Superior temporal gyrus (tissue), 1 donor: ENCODE data around the gene SPNS2.
A peak's percentile ranks its signal among the peaks of the same experiment; 100 is the strongest.
"Not testable (repeated sequence)": the region's sequence is repeated elsewhere in the genome, so short reads cannot be mapped to it uniquely, and the experiment has no call there.

Experiments
- DNase-seq: peaks from one replicate; pipeline ENCODE4 v3.0.0-alpha.2; 2016; ENCODE audit errors: extremely low spot score

SPNS2 gene

GRCh38 chr17:4566785-4567184 lies 68.1 kb downstream of the SPNS2 start:
- DNase-seq = peak; percentile 81

- no peak for DNase-seq
Measured at GRCh38 chr17:4569591-4569990, 70.9 kb downstream of the SPNS2 start.

GRCh38 chr17:4572131-4572530 lies 73.5 kb downstream of the SPNS2 start:
- DNase-seq = no peak

- DNase-seq = no peak
Measured at GRCh38 chr17:4573115-4573514, 74.4 kb downstream of the SPNS2 start.

- DNase-seq = no peak
Measured at GRCh38 chr17:4573669-4574068, 75.0 kb downstream of the SPNS2 start.

- DNase-seq = no peak
Measured at GRCh38 chr17:4574448-4575045, 75.9 kb downstream of the SPNS2 start.

- no peak for DNase-seq
Measured at GRCh38 chr17:4576161-4576558, 77.5 kb downstream of the SPNS2 start.

- DNase-seq = no peak
Measured at GRCh38 chr17:4576729-4577322, 78.1 kb downstream of the SPNS2 start.

GRCh38 chr17:4577386-4577993 lies 78.8 kb downstream of the SPNS2 start:
- DNase-seq = no peak

- not testable (repeated sequence) for DNase-seq
Measured at GRCh38 chr17:4578349-4578748, 79.7 kb downstream of the SPNS2 start.

GRCh38 chr17:4579678-4580077 lies 81.0 kb downstream of the SPNS2 start:
- DNase-seq = no peak

GRCh38 chr17:4580291-4580690 lies 81.6 kb downstream of the SPNS2 start:
- DNase-seq = no peak

- no peak for DNase-seq
Measured at GRCh38 chr17:4582101-4582501, 83.4 kb downstream of the SPNS2 start.

- no peak for DNase-seq
Measured at GRCh38 chr17:4582691-4583090, 84.0 kb downstream of the SPNS2 start.

- DNase-seq = no peak
Measured at GRCh38 chr17:4583206-4583605, 84.5 kb downstream of the SPNS2 start.

GRCh38 chr17:4583782-4584100 lies 85.1 kb downstream of the SPNS2 start:
- DNase-seq = no peak

- DNase-seq = no peak
Measured at GRCh38 chr17:4584101-4584916, 85.6 kb downstream of the SPNS2 start, which contains the start of gene SMTNL2. Gene SMTNL2 (plus strand): TSS chr17:4584529. CDS start chr17:4584606, 77 bp downstream.

- DNase-seq = no peak
Measured at GRCh38 chr17:4584917-4585637, 86.4 kb downstream of the SPNS2 start.

- no peak for DNase-seq
Measured at GRCh38 chr17:4585638-4585994, 86.9 kb downstream of the SPNS2 start.

GRCh38 chr17:4586043-4586442 lies 87.4 kb downstream of the SPNS2 start:
- DNase-seq = no peak

- no peak for DNase-seq
Measured at GRCh38 chr17:4587195-4587594, 88.5 kb downstream of the SPNS2 start.

GRCh38 chr17:4587803-4588202 lies 89.1 kb downstream of the SPNS2 start:
- DNase-seq = no peak
